Spleen (tissue), 7 donors: Measurements from ENCODE around the gene FITM1.

Experiments
- POLR2A ChIP-seq, 3 donors: fragments of 450-650 bp; IDR thresholded peaks; one replicate each; pipeline ENCODE4 v1.5.1; 2017; ENCODE audit warnings: antibody characterized with exemption in 3 of 3, mild to moderate bottlenecking in 1 of 3
- POLR2AphosphoS5 ChIP-seq, 3 donors: sonication (generic); formaldehyde crosslinking; IDR thresholded peaks; one replicate each; pipeline ENCODE4 v1.5.1; 2017; ENCODE audit warnings: antibody characterized with exemption in 3 of 3
- TF ChIP-seq, protein P1 (sequence below), 11 experiments: fragments of 200-600 bp in 7 of 11; fragments of 450-650 bp in 4 of 11; sonication (generic) in 4 of 11; IDR thresholded peaks in 8 of 11; conservative IDR thresholded peaks in 3 of 11; 1 replicate in 7 of 11; 2 replicates in 4 of 11; pipeline versions ENCODE4 v1.4.0 to v1.8.0; 2016 to 2021; ENCODE audit warnings: antibody characterized with exemption in 11 of 11, inconsistent platforms in 4 of 11, mild to moderate bottlenecking in 1 of 11
- donor health status: DM: no; HTN: no; CAD: no; lungs with moderate emphysema.
- donor health status: DM: no; HTN: no; CAD: no.
- donor health status: DM: no; HTN: no; CAD: no.

DNA sequence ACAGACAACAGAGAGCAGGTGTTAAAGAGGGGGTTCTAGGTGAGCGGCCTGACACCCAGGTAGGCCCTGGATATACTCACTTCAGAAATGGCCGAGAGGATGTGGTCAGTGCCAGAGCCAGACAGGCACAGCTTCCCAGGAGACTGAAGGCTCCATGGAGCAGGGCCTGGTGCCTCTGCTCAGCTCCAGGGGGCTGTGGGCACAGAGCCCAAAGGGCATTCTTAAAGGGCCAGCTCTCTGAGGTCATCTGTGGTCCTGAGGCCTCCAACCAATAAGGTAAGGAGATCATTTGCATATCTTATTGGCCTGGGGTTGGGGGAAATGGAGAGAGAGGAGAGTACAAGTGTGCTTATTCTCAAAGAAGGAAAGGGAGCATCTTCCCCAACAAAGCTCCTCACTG is 46.0 kb upstream of the FITM1 start:
- TF ChIP-seq, protein P1, sequence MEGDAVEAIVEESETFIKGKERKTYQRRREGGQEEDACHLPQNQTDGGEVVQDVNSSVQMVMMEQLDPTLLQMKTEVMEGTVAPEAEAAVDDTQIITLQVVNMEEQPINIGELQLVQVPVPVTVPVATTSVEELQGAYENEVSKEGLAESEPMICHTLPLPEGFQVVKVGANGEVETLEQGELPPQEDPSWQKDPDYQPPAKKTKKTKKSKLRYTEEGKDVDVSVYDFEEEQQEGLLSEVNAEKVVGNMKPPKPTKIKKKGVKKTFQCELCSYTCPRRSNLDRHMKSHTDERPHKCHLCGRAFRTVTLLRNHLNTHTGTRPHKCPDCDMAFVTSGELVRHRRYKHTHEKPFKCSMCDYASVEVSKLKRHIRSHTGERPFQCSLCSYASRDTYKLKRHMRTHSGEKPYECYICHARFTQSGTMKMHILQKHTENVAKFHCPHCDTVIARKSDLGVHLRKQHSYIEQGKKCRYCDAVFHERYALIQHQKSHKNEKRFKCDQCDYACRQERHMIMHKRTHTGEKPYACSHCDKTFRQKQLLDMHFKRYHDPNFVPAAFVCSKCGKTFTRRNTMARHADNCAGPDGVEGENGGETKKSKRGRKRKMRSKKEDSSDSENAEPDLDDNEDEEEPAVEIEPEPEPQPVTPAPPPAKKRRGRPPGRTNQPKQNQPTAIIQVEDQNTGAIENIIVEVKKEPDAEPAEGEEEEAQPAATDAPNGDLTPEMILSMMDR (IDR thresholded peaks at IDR 0.05 in 8 of 11, conservative IDR thresholded peaks at IDR 0.05 in 3 of 11): no peak
- TF ChIP-seq POLR2AphosphoS5 (IDR thresholded peaks at IDR 0.05) (no peak), POLR2A (IDR thresholded peaks at IDR 0.05) (no peak)
